ENCODE measurements around the gene GPR119. TPM values are rescaled to one million over a fixed set of nuclear protein-coding genes. Genes with fewer than 3 reads are reported as not detected.
"Not testable (repeated sequence)": the region's sequence is repeated elsewhere in the genome, so short reads cannot be mapped to it uniquely, and the experiment has no call there.

GPR119 gene
- total RNA-seq (ENCODE audit: low replicate concordance), result not detected in 2 replicates

- Histone ChIP-seq H2AFZ (replicated peaks) (no peak within 1 kb of the TSS), H3K4me2 (no peak within 1 kb of the TSS), H3K36me3 (no peaks in the 10 kb centered on the region), H3K9me3 (ENCODE audit: low read depth) (peaks cover 4% of the 10 kb centered on the region), H3K27ac (no peak within 1 kb of the TSS), H3K4me1 (no peaks in the 10 kb centered on the region), H3K4me3 (no peak within 1 kb of the TSS), H4K20me1 (ENCODE audit: low read depth) (no peaks in the 10 kb centered on the region), H3F3A (ENCODE audit: low read depth) (no peaks in the 10 kb centered on the region), H3K9ac (no peak within 1 kb of the TSS), H3K27me3 (no peaks in the 10 kb centered on the region), H3K79me2 (ENCODE audit: low read depth) (no peaks in the 10 kb centered on the region)
- Mint-ChIP-seq H3K27me3 (ENCODE audit: insufficient read depth, low read depth) (peaks cover 11% of the 10 kb centered on the region), H3K27ac (no peak within 1 kb of the TSS), H3K36me3 (no peaks in the 10 kb centered on the region), H3K4me3 (no peak within 1 kb of the TSS), H3K4me1 (no peaks in the 10 kb centered on the region), H3K9me3 (no peaks in the 10 kb centered on the region)
- no peak for DNase-seq (ENCODE audit: low spot score)
- TF ChIP-seq EZH2phosphoT487 (IDR thresholded peaks at IDR 0.05) (no peak), EZH2 (IDR thresholded peaks at IDR 0.05) (no peak)
- TF ChIP-seq, protein P1, sequence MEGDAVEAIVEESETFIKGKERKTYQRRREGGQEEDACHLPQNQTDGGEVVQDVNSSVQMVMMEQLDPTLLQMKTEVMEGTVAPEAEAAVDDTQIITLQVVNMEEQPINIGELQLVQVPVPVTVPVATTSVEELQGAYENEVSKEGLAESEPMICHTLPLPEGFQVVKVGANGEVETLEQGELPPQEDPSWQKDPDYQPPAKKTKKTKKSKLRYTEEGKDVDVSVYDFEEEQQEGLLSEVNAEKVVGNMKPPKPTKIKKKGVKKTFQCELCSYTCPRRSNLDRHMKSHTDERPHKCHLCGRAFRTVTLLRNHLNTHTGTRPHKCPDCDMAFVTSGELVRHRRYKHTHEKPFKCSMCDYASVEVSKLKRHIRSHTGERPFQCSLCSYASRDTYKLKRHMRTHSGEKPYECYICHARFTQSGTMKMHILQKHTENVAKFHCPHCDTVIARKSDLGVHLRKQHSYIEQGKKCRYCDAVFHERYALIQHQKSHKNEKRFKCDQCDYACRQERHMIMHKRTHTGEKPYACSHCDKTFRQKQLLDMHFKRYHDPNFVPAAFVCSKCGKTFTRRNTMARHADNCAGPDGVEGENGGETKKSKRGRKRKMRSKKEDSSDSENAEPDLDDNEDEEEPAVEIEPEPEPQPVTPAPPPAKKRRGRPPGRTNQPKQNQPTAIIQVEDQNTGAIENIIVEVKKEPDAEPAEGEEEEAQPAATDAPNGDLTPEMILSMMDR (IDR thresholded peaks at IDR 0.05), result no peak
Observed at GRCh38 chrX:130385520-130385919, at the start of gene GPR119. Gene GPR119 (minus strand): TSS chrX:130385674. CDS start chrX:130385447, 227 bp downstream.

DNA sequence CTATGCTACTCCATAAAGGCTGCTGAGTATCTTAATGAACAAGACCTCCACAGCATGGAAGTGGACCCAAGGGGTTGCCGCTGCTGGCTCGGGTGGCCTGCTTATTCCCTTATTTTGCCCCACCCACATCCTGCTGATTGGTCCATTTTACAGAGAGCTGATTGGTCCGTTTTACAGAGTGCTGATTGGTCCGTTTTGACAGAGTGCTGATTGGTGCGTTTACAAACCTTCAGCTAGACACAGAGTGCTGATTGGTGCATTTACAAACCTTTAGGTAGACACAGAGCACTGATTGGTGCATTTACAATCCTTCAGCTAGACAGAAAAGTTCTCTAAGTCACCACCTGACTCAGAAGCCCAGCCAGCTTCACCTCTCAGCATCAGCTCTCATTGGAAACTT is 43.8 kb upstream of the GPR119 start:
- H3K4me1 Mint-ChIP-seq; H3K79me2 ChIP-seq (ENCODE audit: low read depth); H3K27me3 Mint-ChIP-seq (ENCODE audit: insufficient read depth, low read depth); H3K9me3 ChIP-seq (ENCODE audit: low read depth); H3K36me3 Mint-ChIP-seq; H3K9ac ChIP-seq; H3K4me3 Mint-ChIP-seq; H2AFZ ChIP-seq (replicated peaks); H3K9me3 Mint-ChIP-seq; H3K4me3 ChIP-seq; H3K4me1 ChIP-seq; H3K27ac Mint-ChIP-seq; H3F3A ChIP-seq (ENCODE audit: low read depth); H3K27me3 ChIP-seq; H3K4me2 ChIP-seq; DNase-seq (ENCODE audit: low spot score); H3K27ac ChIP-seq; H3K36me3 ChIP-seq; H4K20me1 ChIP-seq (ENCODE audit: low read depth): not testable (repeated sequence)

DNA sequence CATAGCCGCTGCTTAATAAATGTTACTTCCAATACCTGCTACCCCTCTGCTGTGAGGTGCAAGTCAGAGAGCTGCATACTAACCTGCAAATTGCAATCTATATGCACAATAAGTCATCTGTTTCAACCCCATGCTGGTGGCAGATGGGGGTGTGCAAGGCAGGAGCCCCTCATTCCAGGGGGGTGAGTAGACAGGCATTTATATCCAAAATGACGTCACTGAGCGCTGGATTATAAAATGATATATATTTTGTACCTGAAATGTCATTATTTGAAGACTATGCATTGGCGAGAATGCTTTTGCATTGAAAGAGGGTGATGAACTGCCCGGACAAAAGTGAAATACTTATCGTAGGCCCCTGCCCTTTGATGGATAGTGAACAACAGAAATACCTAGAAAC is 41.1 kb upstream of the GPR119 start:
- no peak overlapping the region for H3K9ac ChIP-seq
- no peak for TF ChIP-seq EZH2phosphoT487 (IDR thresholded peaks at IDR 0.05)
- TF ChIP-seq, protein P1 (IDR thresholded peaks at IDR 0.05), result no peak
- no peak for TF ChIP-seq EZH2 (IDR thresholded peaks at IDR 0.05)
- H4K20me1 ChIP-seq (ENCODE audit: low read depth), result no peaks in the 10 kb centered on the region
- no peak overlapping the region for H3K4me2 ChIP-seq
- H3K4me3 ChIP-seq, result no peak overlapping the region
- Mint-ChIP-seq H3K36me3 (no peaks in the 10 kb centered on the region), H3K9me3 (peaks cover 5% of the 10 kb centered on the region), H3K4me3 (no peak overlapping the region), H3K4me1 (peaks cover 5% of the 10 kb centered on the region), H3K27me3 (ENCODE audit: insufficient read depth, low read depth) (no peaks in the 10 kb centered on the region), H3K27ac (no peak overlapping the region)
- H3K79me2 ChIP-seq (ENCODE audit: low read depth), result no peaks in the 10 kb centered on the region
- no peak overlapping the region for H2AFZ ChIP-seq (replicated peaks)
- DNase-seq (ENCODE audit: low spot score), result no peak
- H3K9me3 ChIP-seq (ENCODE audit: low read depth), result no peaks in the 10 kb centered on the region
- no peaks in the 10 kb centered on the region for H3K4me1 ChIP-seq
- no peak overlapping the region for H3K27ac ChIP-seq
- H3K27me3 ChIP-seq, result no peaks in the 10 kb centered on the region
- no peaks in the 10 kb centered on the region for H3K36me3 ChIP-seq
- no peaks in the 10 kb centered on the region for H3F3A ChIP-seq (ENCODE audit: low read depth)

DNA sequence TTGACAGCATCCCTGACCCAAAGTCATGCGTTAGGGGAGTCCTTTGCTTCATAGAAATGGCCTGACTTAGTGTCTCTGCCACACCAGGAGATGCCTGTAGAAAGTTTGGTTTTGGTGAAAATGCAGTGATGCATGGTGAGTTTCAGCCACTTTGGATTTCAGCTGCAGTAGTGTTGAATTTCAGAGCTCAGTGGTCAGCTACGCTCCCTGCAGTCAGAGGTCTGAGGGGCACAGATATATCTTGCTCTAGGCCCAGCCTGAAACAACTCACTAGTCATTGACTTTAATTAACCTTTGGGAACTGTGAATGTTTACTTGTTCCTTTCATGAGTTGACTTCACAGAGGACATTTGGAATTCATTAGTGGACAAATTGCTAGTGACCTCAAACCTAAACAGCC is 33.8 kb upstream of the GPR119 start:
- H3K36me3 Mint-ChIP-seq, result peaks cover 1% of the 10 kb centered on the region
- Histone ChIP-seq H3K4me2 (no peak overlapping the region), H3K4me3 (no peak overlapping the region)

More for the DNA sequence above, 33.8 kb upstream of the GPR119 start:
- Histone ChIP-seq H3K4me1 (no peaks in the 10 kb centered on the region), H3K27ac (no peak overlapping the region), H3K27me3 (no peaks in the 10 kb centered on the region), H3K36me3 (no peaks in the 10 kb centered on the region), H3K9ac (no peak overlapping the region), H3K9me3 (ENCODE audit: low read depth) (no peaks in the 10 kb centered on the region), H3K79me2 (ENCODE audit: low read depth) (no peaks in the 10 kb centered on the region), H4K20me1 (ENCODE audit: low read depth) (no peaks in the 10 kb centered on the region), H2AFZ (replicated peaks) (no peak overlapping the region), H3F3A (ENCODE audit: low read depth) (no peaks in the 10 kb centered on the region)
- Mint-ChIP-seq H3K27me3 (ENCODE audit: insufficient read depth, low read depth) (peaks cover 2% of the 10 kb centered on the region), H3K4me1 (peaks cover 12% of the 10 kb centered on the region), H3K4me3 (no peak overlapping the region), H3K27ac (no peak overlapping the region), H3K9me3 (no peaks in the 10 kb centered on the region)
- TF ChIP-seq EZH2phosphoT487 (IDR thresholded peaks at IDR 0.05) (no peak), EZH2 (IDR thresholded peaks at IDR 0.05) (no peak)
- TF ChIP-seq, protein P1 (IDR thresholded peaks at IDR 0.05), result no peak
- no peak for DNase-seq (ENCODE audit: low spot score)

Measured in neural progenitor cell (in vitro differentiated cells).